Stimulated activated CD4-positive, alpha-beta T cell treated with anti-CD3 and anti-CD28 coated beads, Interleukin-2, amount 100 ng/mL, for 48 hours (primary cell): ENCODE results near the gene PHLDB1.
"Not testable (repeated sequence)": the region's sequence is repeated elsewhere in the genome, so short reads cannot be mapped to it uniquely, and the experiment has no call there.

Experiments used
- DNase-seq, 2 donors: peaks; one replicate each; pipeline ENCODE4 v3.0.0-alpha.2; 2020

Gene PHLDB1

GRCh38 chr11:118607401-118608359, at the start of gene PHLDB1:
PHLDB1 (plus strand) TSS chr11:118607615; CDS start chr11:118613837, 6,222 bp downstream.
- DNase-seq, result peak; percentile 15 to 25

DNA sequence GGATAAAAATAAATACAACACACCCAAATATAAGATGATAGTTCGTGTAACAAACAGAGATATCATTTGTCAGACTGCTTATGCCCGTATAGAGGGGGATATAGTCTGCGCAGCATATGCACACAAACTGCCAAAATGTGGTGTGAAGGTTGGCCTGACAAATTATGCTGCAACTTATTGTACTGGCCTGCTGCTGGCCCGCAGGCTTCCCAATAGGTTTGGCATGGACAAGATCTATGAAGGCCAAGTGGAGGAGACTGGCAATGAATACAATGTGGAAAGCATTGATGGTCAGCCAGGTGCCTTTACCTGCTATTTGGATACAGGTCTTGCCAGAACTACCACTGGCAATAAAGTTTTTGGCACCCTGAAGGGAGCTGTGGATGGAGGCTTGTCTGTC, 46.6 kb upstream of the PHLDB1 start:
- DNase-seq, result no peak

DNA sequence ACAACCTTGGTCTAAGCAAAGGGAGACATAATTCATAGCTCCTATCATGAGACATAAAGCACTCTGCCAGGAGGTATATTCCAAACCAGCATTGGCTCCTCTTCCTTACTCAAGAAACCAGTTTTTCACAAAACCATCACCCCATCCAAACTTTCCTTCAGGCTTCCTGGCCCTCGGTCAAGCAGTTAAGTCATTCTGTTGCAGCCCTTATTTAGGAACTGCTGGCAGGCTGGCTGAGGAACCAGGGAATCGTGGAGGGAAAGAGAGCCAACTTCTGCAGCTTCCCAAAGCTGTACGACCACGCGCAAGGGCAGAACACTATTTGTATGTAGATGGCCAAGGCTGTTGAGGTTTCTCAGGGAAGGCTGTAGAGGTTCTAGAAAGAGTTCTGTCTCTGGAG, 42.4 kb upstream of the PHLDB1 start:
- no peak for DNase-seq

- no peak for DNase-seq
Observed at GRCh38 chr11:118569670-118570069, 37.7 kb upstream of the PHLDB1 start.

GRCh38 chr11:118570787-118571186, 36.6 kb upstream of the PHLDB1 start:
- DNase-seq, result no peak

DNA sequence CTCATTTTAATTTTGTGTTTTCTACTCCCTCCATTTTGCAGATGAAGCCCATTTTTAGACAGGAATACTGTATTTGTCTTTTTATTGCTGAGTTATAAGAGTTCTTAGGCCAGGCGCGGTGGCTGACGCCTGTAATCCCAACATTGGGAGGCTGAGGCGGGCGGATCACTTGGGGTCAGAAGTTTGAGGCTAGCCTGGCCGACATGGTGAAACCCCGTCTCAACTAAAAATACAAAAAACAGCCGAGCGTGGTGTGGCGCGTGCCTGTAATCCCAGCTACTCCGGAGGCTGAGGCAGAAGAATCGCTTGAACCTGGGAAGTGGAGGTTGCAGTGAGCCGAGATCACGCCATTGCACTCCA, 35.7 kb upstream of the PHLDB1 start:
- DNase-seq, result peak in 1 of 2 donors; percentile 4

DNA sequence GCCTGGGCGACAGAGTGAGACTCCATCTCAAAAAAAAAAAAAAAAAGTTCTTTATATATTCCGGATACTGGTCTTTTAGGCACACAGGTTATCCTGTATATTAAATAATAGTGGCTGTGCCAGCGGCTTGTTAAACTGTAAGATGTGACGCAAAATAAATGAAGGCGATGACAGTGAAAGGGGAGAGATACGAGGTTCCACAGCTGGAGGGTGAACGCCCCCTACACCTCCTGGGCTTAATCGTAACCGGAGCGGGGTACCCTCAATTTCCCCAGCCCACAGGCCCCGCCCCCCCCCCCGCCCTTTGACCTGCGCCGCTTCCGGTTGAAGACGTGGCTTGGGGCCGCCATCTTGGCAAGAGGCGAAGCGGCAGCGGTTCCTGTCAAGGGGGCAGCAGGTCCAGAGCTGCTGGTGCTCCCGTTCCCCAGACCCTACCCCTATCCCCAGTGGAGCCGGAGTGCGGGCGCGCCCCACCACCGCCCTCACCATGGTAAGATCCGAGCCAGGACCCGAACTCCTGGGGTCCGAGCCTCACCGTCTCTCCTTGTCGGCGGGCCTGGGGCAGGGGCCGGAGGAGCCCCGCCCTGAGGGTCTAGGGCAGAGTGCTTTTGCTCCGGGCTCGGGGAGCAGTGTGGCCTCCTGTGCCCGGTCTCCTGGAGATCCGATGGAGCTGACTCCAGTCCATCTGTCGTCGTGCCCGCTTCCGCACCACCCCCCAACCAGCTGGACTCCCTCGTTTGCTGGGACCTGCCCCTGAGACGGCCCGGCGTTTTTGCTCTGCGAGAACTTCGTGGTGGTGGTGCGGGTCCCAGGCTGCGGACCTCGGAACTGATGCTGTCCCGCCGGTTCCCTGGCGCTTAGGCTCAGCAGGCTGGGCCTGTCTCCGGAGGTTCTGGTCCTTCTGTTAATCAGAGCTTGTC, 35.1 kb upstream of the PHLDB1 start, which contains the start of gene ARCN1:
TSS of gene ARCN1 (plus strand) at position 349 of the 920 bp plus-strand sequence. CDS start at position 488, 139 bp downstream.
- DNase-seq, result peak; percentile 56 to 66

DNA sequence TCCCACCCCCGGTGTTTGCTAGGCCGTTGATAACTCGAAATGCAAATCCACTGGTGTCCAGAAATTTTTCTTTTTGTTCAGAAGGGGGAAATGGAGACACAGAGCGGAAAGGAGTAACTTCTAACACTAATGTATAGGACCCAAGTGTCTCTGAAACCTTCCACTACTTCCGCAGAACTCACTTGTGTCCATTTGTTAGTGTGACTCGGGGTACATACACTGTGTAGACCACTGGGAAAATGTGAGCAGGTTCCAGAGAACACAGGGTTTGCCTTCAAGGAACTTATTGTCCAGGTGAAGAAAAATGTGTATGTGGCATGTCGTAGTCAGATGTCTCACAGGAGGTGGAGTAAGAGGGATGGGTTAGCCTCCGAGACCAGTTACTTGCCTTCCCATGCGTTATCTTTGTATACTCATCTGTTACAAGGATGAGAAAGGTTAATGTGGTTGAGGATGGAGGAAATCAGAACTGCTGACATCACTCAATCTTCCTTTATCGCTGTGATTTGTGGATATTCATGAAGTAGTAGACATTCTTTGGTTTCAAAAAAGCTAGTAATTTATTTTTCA, 34.3 kb upstream of the PHLDB1 start:
- peak; percentile 10 to 19 for DNase-seq

- no peak for DNase-seq
Observed at GRCh38 chr11:118574636-118575035, 32.8 kb upstream of the PHLDB1 start.

DNA sequence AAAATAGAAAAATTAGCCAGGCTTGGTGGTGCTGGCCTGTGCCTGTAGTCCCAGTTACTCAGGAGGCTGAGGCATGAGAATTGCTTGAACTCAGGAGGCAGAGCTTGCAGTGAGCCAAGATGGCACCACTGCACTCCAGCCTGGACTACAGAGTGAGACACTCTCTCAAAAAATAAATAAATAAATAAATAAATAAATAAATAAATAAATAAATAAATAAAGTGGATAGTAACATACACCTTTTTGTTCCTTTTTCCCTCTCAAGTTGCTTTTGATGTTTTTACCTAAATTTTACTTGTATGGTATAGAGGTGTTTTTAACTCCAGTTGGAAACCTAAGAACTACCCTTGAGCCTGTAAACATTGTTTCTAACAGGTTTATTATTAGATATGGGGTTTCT, 29.4 kb upstream of the PHLDB1 start:
- not testable (repeated sequence) for DNase-seq

GRCh38 chr11:118581057-118581456, 26.4 kb upstream of the PHLDB1 start:
- DNase-seq, result no peak

DNA sequence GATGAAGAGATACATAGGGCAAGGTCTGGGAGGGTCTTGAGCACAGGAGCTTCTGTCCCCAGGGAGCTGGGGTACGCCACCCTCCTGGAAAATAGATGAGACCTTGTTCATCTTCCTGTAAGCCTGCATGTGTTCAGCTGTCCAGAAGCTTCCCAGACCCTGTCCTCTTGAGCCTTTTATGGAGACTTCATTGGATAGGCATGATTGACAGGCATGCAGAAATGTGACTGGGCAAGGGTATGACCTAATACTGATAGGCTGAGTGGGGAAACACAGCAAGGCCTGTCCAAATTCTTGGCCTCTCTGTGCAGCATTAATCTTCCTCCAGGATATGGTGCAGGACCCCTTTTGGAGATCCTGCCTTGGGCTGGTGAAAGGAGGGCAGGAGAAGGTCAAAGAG, 19.5 kb upstream of the PHLDB1 start:
- DNase-seq, result no peak

GRCh38 chr11:118592616-118593367, 14.6 kb upstream of the PHLDB1 start:
- DNase-seq, result no peak

DNA sequence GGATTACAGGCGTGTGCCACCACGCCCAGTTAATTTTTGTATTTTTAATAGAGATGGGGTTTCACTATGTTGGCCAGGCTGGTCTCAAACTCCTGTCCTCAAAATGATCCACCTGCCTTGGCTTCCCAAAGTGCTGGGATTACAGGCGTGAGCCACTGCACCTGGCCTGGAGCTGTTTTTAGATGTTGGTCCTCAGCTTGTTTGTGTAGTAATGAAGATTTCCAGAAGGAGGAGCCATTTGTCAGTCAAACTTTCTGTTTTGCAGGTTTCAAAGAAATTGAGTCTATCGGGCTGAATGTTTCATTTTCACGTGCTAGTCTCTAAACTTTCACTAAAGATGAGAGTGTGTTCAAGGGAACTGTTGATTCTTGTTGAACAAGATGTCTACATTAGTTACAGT, 12.4 kb upstream of the PHLDB1 start:
- not testable (repeated sequence) for DNase-seq

DNA sequence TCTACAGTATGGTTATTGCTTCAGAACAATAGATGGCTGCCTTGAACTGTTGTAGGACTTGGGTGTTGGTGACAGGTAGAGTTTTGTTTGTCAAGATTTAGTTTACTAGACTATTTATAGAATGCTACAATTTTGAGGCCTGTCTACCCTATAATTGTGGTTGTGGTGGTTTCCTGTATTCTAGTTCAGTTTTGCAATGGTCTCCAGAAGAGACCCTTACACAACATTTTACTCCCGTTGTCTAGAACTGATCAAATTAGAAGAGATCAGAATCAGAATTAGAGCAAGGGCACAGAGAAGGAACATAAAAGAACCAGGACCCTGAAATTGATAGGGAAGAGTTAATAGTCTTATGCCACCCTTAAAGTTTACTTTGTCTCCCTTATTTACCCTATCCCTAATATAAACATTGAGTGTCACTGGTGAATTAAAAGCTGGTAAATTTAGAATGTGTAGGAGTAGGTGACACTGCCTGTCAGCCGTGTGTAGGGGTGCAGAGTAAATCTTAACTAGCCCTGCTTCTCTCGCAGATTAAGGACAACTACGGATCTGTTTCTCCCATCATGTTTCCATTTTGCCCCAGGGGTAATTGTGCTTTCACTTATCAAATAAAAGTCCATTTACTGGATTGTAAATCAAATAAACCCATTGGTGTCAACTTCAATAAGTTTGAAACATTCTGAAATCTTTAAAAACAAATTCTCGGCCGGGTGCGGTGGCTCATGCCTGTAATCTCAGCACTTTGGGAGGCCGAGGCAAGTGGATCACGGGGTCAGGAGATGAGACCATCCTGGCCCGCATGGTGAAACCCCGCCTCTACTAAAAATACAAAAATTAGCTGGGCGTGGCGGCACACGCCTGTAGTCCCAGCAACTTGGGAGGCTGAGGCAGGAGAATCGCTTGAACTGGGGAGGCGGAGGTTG, 10.9 kb upstream of the PHLDB1 start:
- DNase-seq, result no peak

GRCh38 chr11:118597556-118597955, 9.9 kb upstream of the PHLDB1 start:
- no peak for DNase-seq

GRCh38 chr11:118602331-118602730, 5.1 kb upstream of the PHLDB1 start:
- DNase-seq, result no peak

GRCh38 chr11:118603709-118604108, 3.7 kb upstream of the PHLDB1 start:
- DNase-seq, result not testable (repeated sequence)

DNA sequence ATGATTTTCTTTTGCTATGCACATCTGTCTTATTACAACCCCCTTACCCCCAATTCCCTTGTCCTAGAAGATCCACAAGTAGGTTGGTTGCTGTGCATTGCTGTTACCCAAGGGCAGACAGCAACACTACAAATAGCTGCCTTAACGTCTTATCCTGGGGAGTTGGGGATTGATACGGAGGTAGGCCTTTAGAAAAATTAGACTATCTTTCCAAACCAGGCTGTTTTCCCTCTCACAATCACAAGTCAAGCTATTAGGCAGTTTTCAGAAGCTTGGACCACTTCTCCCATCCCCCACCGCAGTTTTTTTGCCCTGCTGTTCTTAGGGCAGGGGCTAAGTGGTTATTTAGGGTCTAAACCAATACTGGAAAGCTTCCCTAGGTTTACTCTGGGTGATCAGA, 2.8 kb upstream of the PHLDB1 start:
- no peak for DNase-seq

- no peak for DNase-seq
Observed at GRCh38 chr11:118605116-118605867, 2.1 kb upstream of the PHLDB1 start.
